HepG2 (cell line): ENCODE results near the gene FAM169A. TPM values are rescaled to one million over a fixed set of nuclear protein-coding genes. Genes with fewer than 3 reads are reported as not detected.

ENCODE experiments used
- ASH2L ChIP-seq: fragments of 300-600, 200-600 bp; sonication (generic); IDR thresholded peaks from 2 replicates; pipeline ENCODE4 v1.7.0; 2017; ENCODE audit warnings: low read depth, mild to moderate bottlenecking, moderate library complexity, mixed read lengths, low read length; ENCODE audit not compliant: insufficient read length
- CBX2 ChIP-seq, 2 experiments: fragments of 200-600 bp in 1 of 2; sonication (generic); formaldehyde crosslinking in 1 of 2; IDR thresholded peaks; 2 replicates each; pipeline versions ENCODE4 v1.7.0 to v1.8.1; 2018 to 2022; ENCODE audit warnings: low read depth in 2 of 2, low read length in 1 of 2, mild to moderate bottlenecking in 1 of 2, missing genetic modification reagents in 1 of 2
- CREM ChIP-seq, 2 experiments: sonication (generic) in 1 of 2; formaldehyde crosslinking in 1 of 2; IDR thresholded peaks; 2 replicates each; pipeline versions ENCODE4 v1.4.0 to v1.6.1; 2016 to 2020; ENCODE audit warnings: antibody characterized with exemption in 1 of 2, mild to moderate bottlenecking in 1 of 2, missing genetic modification reagents in 1 of 2
- DPF2 ChIP-seq: sonication (generic); formaldehyde crosslinking; IDR thresholded peaks from 2 replicates; pipeline ENCODE4 v1.4.0; 2020; ENCODE audit warnings: mild to moderate bottlenecking, low read depth, missing genetic modification reagents, borderline replicate concordance
- ERF ChIP-seq: IDR thresholded peaks from 2 replicates; pipeline ENCODE4 v1.6.1; 2018; ENCODE audit warnings: missing biosample characterization, missing genetic modification reagents
- FOXJ3 ChIP-seq: sonication (generic); formaldehyde crosslinking; IDR thresholded peaks from 2 replicates; pipeline ENCODE4 v1.4.0; 2020; ENCODE audit warnings: missing genetic modification reagents, mild to moderate bottlenecking, borderline replicate concordance
- HOXA3 ChIP-seq: sonication (generic); formaldehyde crosslinking; IDR thresholded peaks from 2 replicates; pipeline ENCODE4 v1.5.0; 2020; ENCODE audit warnings: missing genetic modification reagents
- IRF2 ChIP-seq: IDR thresholded peaks from 2 replicates; pipeline ENCODE4 v1.6.1; 2018; ENCODE audit warnings: missing genetic modification reagents, missing compliant biosample characterization
- ISX ChIP-seq: sonication (generic); formaldehyde crosslinking; conservative IDR thresholded peaks from 2 replicates; pipeline ENCODE4 v1.5.0; 2020; ENCODE audit warnings: missing genetic modification reagents
- KDM5A ChIP-seq: fragments of 200-600 bp; sonication (generic); IDR thresholded peaks from 2 replicates; pipeline ENCODE4 v1.7.0; 2018; ENCODE audit warnings: antibody characterized with exemption, mild to moderate bottlenecking, low read length, borderline replicate concordance
- KLF11 ChIP-seq: IDR thresholded peaks from 2 replicates; pipeline ENCODE4 v1.6.1; 2016; ENCODE audit warnings: missing compliant biosample characterization
- MTF1 ChIP-seq: sonication (generic); formaldehyde crosslinking; IDR thresholded peaks from 2 replicates; pipeline ENCODE4 v1.5.0; 2020; ENCODE audit warnings: missing genetic modification reagents
- RCOR2 ChIP-seq: IDR thresholded peaks from 2 replicates; pipeline ENCODE4 v1.6.1; 2016; ENCODE audit warnings: missing biosample characterization, missing genetic modification reagents
- SOX6 ChIP-seq, 2 experiments: fragments of 450-650 bp in 1 of 2; sonication (generic) in 1 of 2; formaldehyde crosslinking in 1 of 2; IDR thresholded peaks; 2 replicates each; pipeline versions ENCODE4 v1.4.0 to v1.6.1; 2017 to 2020; ENCODE audit warnings: antibody characterized with exemption in 1 of 2, mild to moderate bottlenecking in 1 of 2, missing genetic modification reagents in 1 of 2
- THAP11 ChIP-seq: IDR thresholded peaks from 2 replicates; pipeline ENCODE4 v1.6.1; 2016; ENCODE audit warnings: missing biosample characterization, missing genetic modification reagents
- ZFX ChIP-seq: sonication (generic); formaldehyde crosslinking; IDR thresholded peaks from 2 replicates; pipeline ENCODE4 v1.4.0; 2020; ENCODE audit warnings: mild to moderate bottlenecking, low read depth, missing genetic modification reagents, moderate library complexity
- ZNF569 ChIP-seq: sonication (generic); formaldehyde crosslinking; IDR thresholded peaks from 2 replicates; pipeline ENCODE4 v1.5.0; 2020; ENCODE audit warnings: mild to moderate bottlenecking, missing genetic modification reagents, moderate library complexity, borderline replicate concordance
- ZNF83 ChIP-seq: sonication (generic); formaldehyde crosslinking; IDR thresholded peaks from 2 replicates; pipeline ENCODE4 v1.4.0; 2020; ENCODE audit warnings: missing genetic modification reagents, mild to moderate bottlenecking, borderline replicate concordance
- ZSCAN29 ChIP-seq: sonication (generic); formaldehyde crosslinking; conservative IDR thresholded peaks from 2 replicates; pipeline ENCODE4 v1.4.0; 2020; ENCODE audit warnings: mild to moderate bottlenecking, missing genetic modification reagents
- polyA plus RNA-seq, 8 experiments: library from polyadenylated mRNA; depleted of rRNA in 3 of 8; stranded (reverse) in 7 of 8; unstranded in 1 of 8; fragments of >200 nt; fragmentation: Illumina TruSeq in 4 of 8; extraction: Trizol in 4 of 8; gene quantifications; 2 replicates each; pipeline versions ENCODE4 v1.2.1 to v1.2.3, GENCODE V29; 2011 to 2016; ENCODE audit warnings: low read depth in 4 of 8, missing spikeins in 1 of 8, mixed read lengths in 1 of 8; ENCODE audit not compliant: insufficient read depth in 1 of 8
- total RNA-seq, 5 experiments: library from RNA; depleted of rRNA; stranded (reverse); fragments of >200 nt; fragmentation: Illumina TruSeq; extraction: Trizol; gene quantifications; 2 replicates each; pipeline ENCODE4 v1.2.3, GENCODE V29; 2016; ENCODE audit warnings: low read depth in 1 of 5
- TF ChIP-seq, protein P1 (sequence below): sonication (generic); formaldehyde crosslinking; IDR thresholded peaks from 2 replicates; pipeline ENCODE4 v1.4.0; 2020; ENCODE audit warnings: missing genetic modification reagents
- TF ChIP-seq, protein P2 (sequence below): sonication (generic); formaldehyde crosslinking; IDR thresholded peaks from 2 replicates; pipeline ENCODE4 v1.4.0; 2020; ENCODE audit warnings: missing genetic modification reagents, low read depth, mild to moderate bottlenecking, borderline replicate concordance
- TF ChIP-seq, protein P3 (sequence below): IDR thresholded peaks from 2 replicates; pipeline ENCODE4 v1.6.1; 2016
- TF ChIP-seq, protein P4 (sequence below): sonication (generic); formaldehyde crosslinking; IDR thresholded peaks from 2 replicates; pipeline ENCODE4 v1.4.0; 2020; ENCODE audit warnings: low read depth, mild to moderate bottlenecking, missing genetic modification reagents

The FAM169A gene
- total and polyA plus RNA-seq, 2 of the 13 experiments (the other 11 are each of a cell fraction or from before 2014, with no cell fraction given) = 21.1 to 110 TPM

DNA sequence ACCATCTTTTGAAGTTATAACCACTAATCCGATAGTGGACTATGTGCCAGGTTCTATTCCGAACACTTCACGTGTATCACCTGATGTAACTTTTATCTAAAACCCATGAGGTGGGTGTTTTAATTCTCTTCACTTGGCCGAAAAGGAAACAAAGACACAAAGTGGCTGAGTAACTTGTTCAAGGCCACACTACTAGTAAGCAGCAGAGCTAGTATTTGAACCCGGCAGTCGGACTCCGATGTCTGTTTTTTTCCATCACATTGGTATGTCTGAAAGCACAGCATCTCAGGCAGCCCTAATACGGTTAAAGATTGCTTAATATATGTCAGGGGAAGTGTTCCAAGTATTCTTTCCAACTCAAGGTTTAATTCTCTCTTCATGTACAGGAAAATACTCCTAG, 16.2 kb downstream of the FAM169A start (continued):
- no peak for TF ChIP-seq MTF1
- TF ChIP-seq ZNF83 = no peak
- TF ChIP-seq RCOR2 (CRISPR knock-in tag) = 0 out of 2 replicates have a peak, but pooled peaks have one; percentile 43
- TF ChIP-seq, protein P1, sequence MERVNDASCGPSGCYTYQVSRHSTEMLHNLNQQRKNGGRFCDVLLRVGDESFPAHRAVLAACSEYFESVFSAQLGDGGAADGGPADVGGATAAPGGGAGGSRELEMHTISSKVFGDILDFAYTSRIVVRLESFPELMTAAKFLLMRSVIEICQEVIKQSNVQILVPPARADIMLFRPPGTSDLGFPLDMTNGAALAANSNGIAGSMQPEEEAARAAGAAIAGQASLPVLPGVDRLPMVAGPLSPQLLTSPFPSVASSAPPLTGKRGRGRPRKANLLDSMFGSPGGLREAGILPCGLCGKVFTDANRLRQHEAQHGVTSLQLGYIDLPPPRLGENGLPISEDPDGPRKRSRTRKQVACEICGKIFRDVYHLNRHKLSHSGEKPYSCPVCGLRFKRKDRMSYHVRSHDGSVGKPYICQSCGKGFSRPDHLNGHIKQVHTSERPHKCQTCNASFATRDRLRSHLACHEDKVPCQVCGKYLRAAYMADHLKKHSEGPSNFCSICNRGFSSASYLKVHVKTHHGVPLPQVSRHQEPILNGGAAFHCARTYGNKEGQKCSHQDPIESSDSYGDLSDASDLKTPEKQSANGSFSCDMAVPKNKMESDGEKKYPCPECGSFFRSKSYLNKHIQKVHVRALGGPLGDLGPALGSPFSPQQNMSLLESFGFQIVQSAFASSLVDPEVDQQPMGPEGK = no peak
- TF ChIP-seq ISX (CRISPR knock-in tag) = 0 out of 2 replicates have a peak, but pooled peaks have one; percentile 52
- TF ChIP-seq, protein P2, sequence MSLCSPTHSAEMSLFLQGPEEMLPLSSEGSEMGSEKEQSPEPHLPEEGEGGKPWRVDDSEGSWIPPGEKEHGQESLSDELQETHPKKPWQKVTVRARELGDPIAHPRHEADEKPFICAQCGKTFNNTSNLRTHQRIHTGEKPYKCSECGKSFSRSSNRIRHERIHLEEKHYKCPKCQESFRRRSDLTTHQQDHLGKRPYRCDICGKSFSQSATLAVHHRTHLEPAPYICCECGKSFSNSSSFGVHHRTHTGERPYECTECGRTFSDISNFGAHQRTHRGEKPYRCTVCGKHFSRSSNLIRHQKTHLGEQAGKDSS (CRISPR knock-in tag) = no peak
- TF ChIP-seq CBX2 (IDR thresholded peaks at IDR 0.05; ENCODE audit: low read depth, low read length) = no peak
- TF ChIP-seq CBX2 (CRISPR knock-in tag; IDR thresholded peaks at IDR 0.05; ENCODE audit: low read depth) = no peak
- TF ChIP-seq CREM (IDR thresholded peaks at IDR 0.05) = 0 out of 2 replicates have a peak, but pooled peaks have one; percentile 23
- no peak for TF ChIP-seq CREM (CRISPR knock-in tag; IDR thresholded peaks at IDR 0.05)
- TF ChIP-seq, protein P3, sequence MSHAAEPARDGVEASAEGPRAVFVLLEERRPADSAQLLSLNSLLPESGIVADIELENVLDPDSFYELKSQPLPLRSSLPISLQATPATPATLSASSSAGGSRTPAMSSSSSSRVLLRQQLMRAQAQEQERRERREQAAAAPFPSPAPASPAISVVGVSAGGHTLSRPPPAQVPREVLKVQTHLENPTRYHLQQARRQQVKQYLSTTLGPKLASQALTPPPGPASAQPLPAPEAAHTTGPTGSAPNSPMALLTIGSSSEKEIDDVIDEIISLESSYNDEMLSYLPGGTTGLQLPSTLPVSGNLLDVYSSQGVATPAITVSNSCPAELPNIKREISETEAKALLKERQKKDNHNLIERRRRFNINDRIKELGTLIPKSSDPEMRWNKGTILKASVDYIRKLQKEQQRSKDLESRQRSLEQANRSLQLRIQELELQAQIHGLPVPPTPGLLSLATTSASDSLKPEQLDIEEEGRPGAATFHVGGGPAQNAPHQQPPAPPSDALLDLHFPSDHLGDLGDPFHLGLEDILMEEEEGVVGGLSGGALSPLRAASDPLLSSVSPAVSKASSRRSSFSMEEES = peak; percentile 58; the same call in 1 of the 2 replicates
- TF ChIP-seq FOXJ3 (CRISPR knock-in tag) = peak; percentile 69; the same call in 1 of the 2 replicates
- TF ChIP-seq HOXA3 (CRISPR knock-in tag) = peak; percentile 35; the same call in 1 of the 2 replicates
- TF ChIP-seq ERF = peak; percentile 48; the same call in 1 of the 2 replicates
- 0 out of 2 replicates have a peak, but pooled peaks have one; percentile 18 for TF ChIP-seq ZFX (CRISPR knock-in tag)
- 0 out of 2 replicates have a peak, but pooled peaks have one; percentile 19 for TF ChIP-seq KLF11 (CRISPR knock-in tag)
- TF ChIP-seq SOX6 (IDR thresholded peaks at IDR 0.05) = no peak
- peak; percentile 83 for TF ChIP-seq SOX6 (CRISPR knock-in tag; IDR thresholded peaks at IDR 0.05)
- TF ChIP-seq IRF2 (CRISPR knock-in tag) = peak; percentile 43; the same call in 1 of the 2 replicates
- no peak for TF ChIP-seq ZNF569
- no peak for TF ChIP-seq KDM5A
- TF ChIP-seq ZSCAN29 (CRISPR knock-in tag) = 0 out of 2 replicates have a peak, but pooled peaks have one; percentile 44
- TF ChIP-seq ASH2L = peak; percentile 21
- TF ChIP-seq DPF2 = peak; percentile 24; the same call in 1 of the 2 replicates
- 0 out of 2 replicates have a peak, but pooled peaks have one; percentile 13 for TF ChIP-seq THAP11 (CRISPR knock-in tag)
- TF ChIP-seq, protein P4, sequence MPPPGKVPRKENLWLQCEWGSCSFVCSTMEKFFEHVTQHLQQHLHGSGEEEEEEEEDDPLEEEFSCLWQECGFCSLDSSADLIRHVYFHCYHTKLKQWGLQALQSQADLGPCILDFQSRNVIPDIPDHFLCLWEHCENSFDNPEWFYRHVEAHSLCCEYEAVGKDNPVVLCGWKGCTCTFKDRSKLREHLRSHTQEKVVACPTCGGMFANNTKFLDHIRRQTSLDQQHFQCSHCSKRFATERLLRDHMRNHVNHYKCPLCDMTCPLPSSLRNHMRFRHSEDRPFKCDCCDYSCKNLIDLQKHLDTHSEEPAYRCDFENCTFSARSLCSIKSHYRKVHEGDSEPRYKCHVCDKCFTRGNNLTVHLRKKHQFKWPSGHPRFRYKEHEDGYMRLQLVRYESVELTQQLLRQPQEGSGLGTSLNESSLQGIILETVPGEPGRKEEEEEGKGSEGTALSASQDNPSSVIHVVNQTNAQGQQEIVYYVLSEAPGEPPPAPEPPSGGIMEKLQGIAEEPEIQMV (CRISPR knock-in tag) = no peak
